Spleen (tissue), 11 donors: ENCODE measurements around the gene RAET1G. TPM values are rescaled to one million over a fixed set of nuclear protein-coding genes. Genes with fewer than 3 reads are reported as not detected.
A peak's percentile ranks its signal among the peaks of the same experiment; 100 is the strongest.
"Not testable (repeated sequence)": the region's sequence is repeated elsewhere in the genome, so short reads cannot be mapped to it uniquely, and the experiment has no call there.

Experiments used
- DNase-seq: peaks from one replicate; pipeline ENCODE4 v3.0.0-alpha.2; 2020
- H3K27ac ChIP-seq, 8 donors: fragments of 200-600 bp; sonication (generic) in 7 of 8; 1 replicate in 4 of 8; 2 replicates in 4 of 8; pipeline versions ENCODE4 v1.5.0 to v1.8.0; 2016 to 2021; ENCODE audit warnings: inconsistent platforms in 4 of 8, mild to moderate bottlenecking in 4 of 8, moderate library complexity in 1 of 8
- H3K27me3 ChIP-seq, 7 donors: fragments of 200-600 bp; sonication (generic) in 6 of 7; replicated peaks in 1 of 7; 1 replicate in 4 of 7; 2 replicates in 3 of 7; pipeline versions ENCODE4 v1.5.0 to v1.8.0; 2016 to 2021; ENCODE audit warnings: inconsistent platforms in 3 of 7, mild to moderate bottlenecking in 1 of 7
- H3K36me3 ChIP-seq, 6 donors: fragments of 200-600 bp; sonication (generic) in 5 of 6; 1 replicate in 4 of 6; 2 replicates in 2 of 6; pipeline versions ENCODE4 v1.5.0 to v1.8.0; 2016 to 2021; ENCODE audit warnings: inconsistent platforms in 2 of 6
- H3K4me1 ChIP-seq, 6 donors: fragments of 200-600 bp; sonication (generic) in 5 of 6; 1 replicate in 3 of 6; 2 replicates in 3 of 6; pipeline versions ENCODE4 v1.5.0 to v1.8.0; 2016 to 2021; ENCODE audit warnings: inconsistent platforms in 3 of 6
- H3K4me3 ChIP-seq, 8 donors: fragments of 200-600 bp; sonication (generic) in 7 of 8; 1 replicate in 4 of 8; 2 replicates in 4 of 8; pipeline versions ENCODE4 v1.5.0 to v1.8.0; 2016 to 2021; ENCODE audit warnings: inconsistent platforms in 4 of 8, mild to moderate bottlenecking in 4 of 8, moderate library complexity in 2 of 8
- H3K9me3 ChIP-seq, 8 donors: fragments of 200-600 bp; sonication (generic) in 7 of 8; 1 replicate in 4 of 8; 2 replicates in 4 of 8; pipeline versions ENCODE4 v1.5.0 to v1.8.0; 2016 to 2021; ENCODE audit warnings: inconsistent platforms in 4 of 8
- POLR2A ChIP-seq, 3 donors: fragments of 450-650 bp; IDR thresholded peaks; one replicate each; pipeline ENCODE4 v1.5.1; 2017; ENCODE audit warnings: antibody characterized with exemption in 3 of 3, mild to moderate bottlenecking in 1 of 3
- POLR2AphosphoS5 ChIP-seq, 3 donors: sonication (generic); formaldehyde crosslinking; IDR thresholded peaks; one replicate each; pipeline ENCODE4 v1.5.1; 2017; ENCODE audit warnings: antibody characterized with exemption in 3 of 3
- whole genome bisulfite sequencing, 5 donors: extraction: QIAGEN DNeasy Blood & Tissue Kit in 3 of 5; methylation state at CpG; one replicate each; pipeline versions ENCODE4 v1.1.5 to v1.1.7; 2013 to 2018; 5-methylcytosine and 5-hydroxymethylcytosine counted together
- intact Hi-C: fragments of 100-400 bp; cut with DNase I; formaldehyde crosslinking; loops from one replicate; pipeline ENCODE4 v1.15.0; 2023; ENCODE audit warnings: low total_unique reads
- polyA plus RNA-seq, 3 donors: library from polyadenylated mRNA; stranded (reverse); fragments of 200-250 nt; gene quantifications; one replicate each; pipeline ENCODE4 v1.2.1, GENCODE V29; 2013
- total RNA-seq, 7 donors: library from RNA; depleted of rRNA in 3 of 7; stranded (reverse); fragments of >200 nt in 3 of 7; fragmentation: NEBNext Ultra II Directional in 4 of 7; extraction: Animal tissue kit (Norgen Biotek cat#: 25700) in 4 of 7; gene quantifications; one replicate each; pipeline versions ENCODE4 v1.1.0 to v1.2.1, GENCODE V29; 2016 to 2021
- TF ChIP-seq, protein P1 (sequence below), 11 experiments: fragments of 200-600 bp in 7 of 11; fragments of 450-650 bp in 4 of 11; sonication (generic) in 4 of 11; IDR thresholded peaks in 8 of 11; conservative IDR thresholded peaks in 3 of 11; 1 replicate in 7 of 11; 2 replicates in 4 of 11; pipeline versions ENCODE4 v1.4.0 to v1.8.0; 2016 to 2021; ENCODE audit warnings: antibody characterized with exemption in 11 of 11, inconsistent platforms in 4 of 11, mild to moderate bottlenecking in 1 of 11
- donor health status: healthy with polysubstance abuse.
- donor health status: DM: no; HTN: no; CAD: no; lungs with moderate emphysema.
- donor health status: DM: no; HTN: no; CAD: no.
- donor health status: Bipolar disorder and iron deficiency.
- donor health status: healthy.
- donor health status: DM: no; HTN: no; CAD: no.
- donor health status: DM: yes; HTN: yes; CAD: no.

Gene RAET1G
- total and polyA plus RNA-seq, 10 donors = 0.09 to 1.2 TPM; not detected in 8

GRCh38 chr6:149924933-149925252 lies 2.0 kb upstream of the RAET1G start:
- Histone ChIP-seq H3K4me1 (peaks cover 0 to 35% (median 29%) of the 10 kb centered on the region in 6 donors), H3K27ac (no peak overlapping the region), H3K27me3 (peaks cover 0 to 98% (median 39%) of the 10 kb centered on the region in 7 donors), H3K4me3 (no peak overlapping the region), H3K36me3 (no peaks in the 10 kb centered on the region), H3K9me3 (no peaks in the 10 kb centered on the region)
- intact Hi-C loops = no loop called here
- TF ChIP-seq POLR2A (IDR thresholded peaks at IDR 0.05) (no peak), POLR2AphosphoS5 (IDR thresholded peaks at IDR 0.05) (no peak)
- TF ChIP-seq, protein P1, sequence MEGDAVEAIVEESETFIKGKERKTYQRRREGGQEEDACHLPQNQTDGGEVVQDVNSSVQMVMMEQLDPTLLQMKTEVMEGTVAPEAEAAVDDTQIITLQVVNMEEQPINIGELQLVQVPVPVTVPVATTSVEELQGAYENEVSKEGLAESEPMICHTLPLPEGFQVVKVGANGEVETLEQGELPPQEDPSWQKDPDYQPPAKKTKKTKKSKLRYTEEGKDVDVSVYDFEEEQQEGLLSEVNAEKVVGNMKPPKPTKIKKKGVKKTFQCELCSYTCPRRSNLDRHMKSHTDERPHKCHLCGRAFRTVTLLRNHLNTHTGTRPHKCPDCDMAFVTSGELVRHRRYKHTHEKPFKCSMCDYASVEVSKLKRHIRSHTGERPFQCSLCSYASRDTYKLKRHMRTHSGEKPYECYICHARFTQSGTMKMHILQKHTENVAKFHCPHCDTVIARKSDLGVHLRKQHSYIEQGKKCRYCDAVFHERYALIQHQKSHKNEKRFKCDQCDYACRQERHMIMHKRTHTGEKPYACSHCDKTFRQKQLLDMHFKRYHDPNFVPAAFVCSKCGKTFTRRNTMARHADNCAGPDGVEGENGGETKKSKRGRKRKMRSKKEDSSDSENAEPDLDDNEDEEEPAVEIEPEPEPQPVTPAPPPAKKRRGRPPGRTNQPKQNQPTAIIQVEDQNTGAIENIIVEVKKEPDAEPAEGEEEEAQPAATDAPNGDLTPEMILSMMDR (IDR thresholded peaks at IDR 0.05 in 8 of 11, conservative IDR thresholded peaks at IDR 0.05 in 3 of 11) = no peak
- 79 to 91% (median 81%) methylated on average over 4 of the region's 4 CpGs for WGBS, 5 donors
- DNase-seq = peak; percentile 49

DNA sequence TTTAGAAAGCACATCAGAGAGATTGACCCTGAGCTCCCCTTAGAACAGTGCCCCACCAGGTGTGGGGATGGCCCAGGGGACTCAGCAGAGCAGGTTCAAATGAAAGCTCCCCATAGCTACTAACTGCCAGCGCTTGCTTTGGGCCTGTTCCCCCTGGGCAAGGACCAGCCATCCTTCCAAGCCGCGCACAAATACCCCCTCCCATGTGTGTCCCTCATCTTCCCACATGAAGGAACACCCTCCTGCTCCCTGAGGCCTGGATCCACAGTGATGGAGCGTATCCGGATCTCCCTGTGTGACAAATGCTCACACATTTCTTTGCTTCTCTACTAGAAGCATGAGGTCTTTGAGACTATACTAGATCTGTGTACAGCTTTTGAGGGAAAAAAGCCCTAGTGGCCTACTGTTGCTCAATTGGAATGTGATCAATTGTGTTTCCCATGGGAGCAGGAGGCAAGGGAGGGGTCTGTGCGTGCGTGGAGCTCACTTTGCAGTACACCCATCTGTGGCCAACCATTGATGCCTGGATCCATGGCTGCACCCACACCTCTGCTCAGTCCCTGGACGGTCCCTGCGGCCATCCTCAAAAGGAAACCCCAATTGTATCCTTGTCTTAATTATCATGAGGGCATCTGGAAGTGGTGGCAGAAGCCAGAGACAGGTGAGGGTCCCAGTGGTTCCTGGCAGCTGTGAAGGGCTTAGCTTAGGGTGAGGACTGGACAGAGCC lies 1.4 kb upstream of the RAET1G start:
- H3K9me3 ChIP-seq = no peaks in the 10 kb centered on the region
- no peak overlapping the region for H3K27ac ChIP-seq
- H3K4me3 ChIP-seq = no peak overlapping the region
- WGBS, 5 donors = 71 to 85% (median 75%) methylated on average over 8 to 9 of the region's 9 CpGs
- peaks cover 0 to 93% (median 35%) of the 10 kb centered on the region in 7 donors for H3K27me3 ChIP-seq
- H3K36me3 ChIP-seq = no peaks in the 10 kb centered on the region
- intact Hi-C loops = no loop called here
- TF ChIP-seq POLR2A (IDR thresholded peaks at IDR 0.05) = no peak
- TF ChIP-seq, protein P1 (IDR thresholded peaks at IDR 0.05 in 8 of 11, conservative IDR thresholded peaks at IDR 0.05 in 3 of 11) = no peak
- no peak for TF ChIP-seq POLR2AphosphoS5 (IDR thresholded peaks at IDR 0.05)
- DNase-seq = peak; percentile 48
- peaks cover 0 to 35% (median 29%) of the 10 kb centered on the region in 6 donors for H3K4me1 ChIP-seq

GRCh38 chr6:149923327-149923986 lies 536 bp upstream of the RAET1G start:
- H3K27me3 ChIP-seq = peaks cover 0 to 84% (median 26%) of the 10 kb centered on the region in 7 donors
- peaks cover 0 to 35% (median 29%) of the 10 kb centered on the region in 6 donors for H3K4me1 ChIP-seq
- H3K27ac ChIP-seq = no peak overlapping the region
- H3K9me3 ChIP-seq = no peaks in the 10 kb centered on the region
- DNase-seq = peak; percentile 41
- intact Hi-C loops = loop anchor here (2.0 kb wide), 1 partner anchor 57 kb away; no protein-coding TSS in a partner anchor
- WGBS, 5 donors = 19 to 26% (median 22%) methylated on average over 33 of the region's 33 CpGs
- peak overlapping the region; percentile 26 to 72 (median 40) for H3K4me3 ChIP-seq
- H3K36me3 ChIP-seq = no peaks in the 10 kb centered on the region
- TF ChIP-seq POLR2A (IDR thresholded peaks at IDR 0.05) (no peak), POLR2AphosphoS5 (IDR thresholded peaks at IDR 0.05) (no peak)
- TF ChIP-seq, protein P1 (IDR thresholded peaks at IDR 0.05 in 8 of 11, conservative IDR thresholded peaks at IDR 0.05 in 3 of 11) = no peak

- H3K9me3 ChIP-seq, H3K36me3 ChIP-seq, H3K27ac ChIP-seq: not testable (repeated sequence)
- Histone ChIP-seq H3K27me3 (peaks cover 0 to 73% (median 26%) of the 10 kb centered on the region in 7 donors), H3K4me3 (peak overlapping the region in 2 of 8 donors; percentile 34 to 72), H3K4me1 (peaks cover 0 to 35% (median 29%) of the 10 kb centered on the region in 6 donors)
- intact Hi-C loops = loop anchor here (2.0 kb wide), 1 partner anchor 55 kb away; no protein-coding TSS in a partner anchor
- DNase-seq = peak; percentile 59
- 36 to 72% (median 47%) methylated on average over 5 of the region's 5 CpGs for WGBS, 5 donors
Measured at GRCh38 chr6:149922091-149922490, 830 bp downstream of the RAET1G start.
